Effector memory CD8-positive, alpha-beta T cell (primary cell): Measurements from ENCODE around the gene KRT81.

Source experiments
- ATAC-seq: fragments of 150-1000 bp; cut with Tn5 transposase; replicated peaks from 2 replicates; pipeline ENCODE4 v1.10.0; 2021; ENCODE audit warnings: mild to moderate bottlenecking, moderate library complexity
- DNase-seq, 3 experiments: peaks; one replicate each; pipeline ENCODE4 v3.0.0; 2021
- H3K27ac Mint-ChIP-seq, 2 donors: one replicate each; pipeline ENCODE4 v1.8.0; 2022; ENCODE audit warnings: mild to moderate bottlenecking in 2 of 2, mixed read lengths in 2 of 2, moderate library complexity in 2 of 2
- H3K27me3 Mint-ChIP-seq, 2 donors: one replicate each; pipeline ENCODE4 v1.8.0; 2022; ENCODE audit warnings: mixed read lengths in 2 of 2
- H3K36me3 Mint-ChIP-seq: one replicate; pipeline ENCODE4 v1.8.0; 2022; ENCODE audit warnings: mild to moderate bottlenecking, moderate library complexity, mixed read lengths; ENCODE audit not compliant: insufficient read depth
- H3K4me1 Mint-ChIP-seq, 2 donors: one replicate each; pipeline ENCODE4 v1.8.0; 2022; ENCODE audit warnings: low read depth in 2 of 2, mixed read lengths in 2 of 2
- H3K4me3 Mint-ChIP-seq, 2 donors: one replicate each; pipeline ENCODE4 v1.8.0; 2022; ENCODE audit warnings: mild to moderate bottlenecking in 2 of 2, mixed read lengths in 2 of 2, moderate library complexity in 2 of 2
- H3K9me3 Mint-ChIP-seq, 2 donors: one replicate each; pipeline ENCODE4 v1.8.0; 2022; ENCODE audit warnings: mixed read lengths in 2 of 2

Gene KRT81

DNA sequence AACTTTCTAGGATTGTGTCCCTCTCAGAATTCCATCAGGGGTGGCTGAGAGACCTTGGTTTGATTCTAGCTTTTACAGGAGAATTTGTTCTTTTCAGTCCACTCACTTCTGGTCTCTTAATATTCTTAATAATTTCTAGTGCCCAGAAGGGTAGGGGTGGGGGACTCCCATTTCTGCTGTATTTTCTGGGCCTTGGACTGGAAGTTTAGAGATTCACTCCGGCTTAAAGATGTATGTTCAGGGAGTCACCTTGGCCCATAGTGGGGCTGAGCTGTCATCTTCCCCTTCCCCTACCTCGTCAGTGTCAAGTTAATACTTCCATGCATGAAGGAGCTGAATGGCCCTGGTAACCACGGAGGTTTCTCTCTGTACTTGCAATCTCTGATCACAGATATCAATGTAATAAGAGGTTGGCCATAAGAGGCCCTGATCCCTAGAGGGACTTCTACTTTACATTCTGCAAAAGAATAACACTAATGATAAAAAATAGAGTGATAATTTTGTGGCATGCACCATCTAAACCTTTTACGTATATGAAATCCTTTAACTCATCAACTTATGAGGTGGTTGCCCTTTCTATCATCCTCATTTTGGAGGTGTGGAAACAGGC is 6.7 kb downstream of the KRT81 start:
- no peaks in the 10 kb centered on the region for H3K36me3 Mint-ChIP-seq
- ATAC-seq = no peak
- no peaks in the 10 kb centered on the region for H3K9me3 Mint-ChIP-seq
- H3K4me3 Mint-ChIP-seq = no peak overlapping the region
- peaks cover 14 to 43% of the 10 kb centered on the region in 2 donors for H3K27me3 Mint-ChIP-seq
- H3K27ac Mint-ChIP-seq = no peak overlapping the region
- no peak for DNase-seq
- H3K4me1 Mint-ChIP-seq = peaks cover 12 to 13% of the 10 kb centered on the region in 2 donors

DNA sequence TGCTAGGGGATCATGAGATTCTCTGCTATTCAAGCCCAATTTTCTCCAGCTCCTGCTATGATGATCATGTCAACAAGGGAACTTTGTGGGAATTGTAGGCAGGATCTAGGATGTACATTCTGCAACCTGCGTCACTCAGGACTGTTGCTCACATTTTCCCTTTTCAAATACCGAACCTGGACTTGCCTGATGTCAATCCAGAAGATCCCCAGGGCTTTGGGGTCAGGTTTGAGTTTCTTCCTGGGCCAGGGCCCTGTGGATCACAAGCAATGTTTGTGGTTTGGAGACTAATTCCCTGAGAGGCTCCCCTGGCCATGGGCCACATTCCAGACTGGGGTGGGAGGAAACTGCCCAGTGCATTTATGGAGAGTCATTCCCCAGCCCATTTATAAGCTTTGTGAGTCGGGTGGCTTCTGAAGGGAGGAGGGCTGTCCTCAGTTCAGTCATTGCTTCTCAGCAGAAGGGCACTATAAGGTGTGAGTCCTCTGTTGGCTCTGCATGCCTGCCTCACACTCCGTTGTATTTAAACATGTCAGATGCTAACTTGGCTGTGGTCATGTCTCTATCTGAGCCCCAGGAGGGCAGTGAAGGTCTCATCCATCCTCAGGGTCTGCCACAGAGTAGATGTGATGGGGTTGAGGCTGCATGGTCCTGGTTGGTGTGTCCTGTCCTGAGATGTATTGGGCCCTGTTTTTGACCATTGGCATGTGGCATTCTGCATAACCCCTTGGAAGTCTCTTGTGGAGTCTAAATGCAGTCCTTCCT is 10.4 kb downstream of the KRT81 start:
- no peaks in the 10 kb centered on the region for H3K36me3 Mint-ChIP-seq
- H3K4me1 Mint-ChIP-seq = peaks cover 8 to 9% of the 10 kb centered on the region in 2 donors
- no peak overlapping the region for H3K27ac Mint-ChIP-seq
- no peaks in the 10 kb centered on the region for H3K9me3 Mint-ChIP-seq
- H3K27me3 Mint-ChIP-seq = peaks cover 32 to 61% of the 10 kb centered on the region in 2 donors
- no peak overlapping the region for H3K4me3 Mint-ChIP-seq
- ATAC-seq = no peak
- no peak for DNase-seq

DNA sequence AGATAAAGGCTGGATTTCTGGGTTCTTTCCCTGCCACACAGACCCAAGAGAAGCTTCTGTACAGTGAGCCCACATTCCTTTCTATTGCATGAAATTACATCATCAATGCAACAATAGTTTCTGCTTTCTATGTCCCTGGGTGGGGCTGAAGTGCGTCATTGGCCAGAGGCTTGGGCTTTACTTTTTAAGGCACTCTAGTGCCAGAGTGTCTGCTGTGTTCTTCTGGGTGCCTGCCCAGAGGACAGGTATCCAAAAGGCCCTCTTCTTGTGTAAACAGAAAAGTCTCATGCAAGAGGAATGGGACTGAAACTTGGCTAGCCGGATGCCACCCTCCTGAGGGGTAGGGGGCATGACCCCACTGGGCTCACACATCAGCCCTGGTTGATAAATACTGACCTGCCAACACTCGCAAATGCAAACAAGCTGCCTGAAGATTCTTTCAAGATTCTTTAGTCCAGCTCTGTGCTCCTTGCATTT is 11.0 kb downstream of the KRT81 start:
- H3K27me3 Mint-ChIP-seq = peaks cover 32 to 61% of the 10 kb centered on the region in 2 donors
- H3K36me3 Mint-ChIP-seq = no peaks in the 10 kb centered on the region
- DNase-seq = no peak
- no peaks in the 10 kb centered on the region for H3K9me3 Mint-ChIP-seq
- ATAC-seq = no peak
- H3K4me1 Mint-ChIP-seq = peaks cover 8 to 9% of the 10 kb centered on the region in 2 donors
- H3K27ac Mint-ChIP-seq = no peak overlapping the region
- no peak overlapping the region for H3K4me3 Mint-ChIP-seq

DNA sequence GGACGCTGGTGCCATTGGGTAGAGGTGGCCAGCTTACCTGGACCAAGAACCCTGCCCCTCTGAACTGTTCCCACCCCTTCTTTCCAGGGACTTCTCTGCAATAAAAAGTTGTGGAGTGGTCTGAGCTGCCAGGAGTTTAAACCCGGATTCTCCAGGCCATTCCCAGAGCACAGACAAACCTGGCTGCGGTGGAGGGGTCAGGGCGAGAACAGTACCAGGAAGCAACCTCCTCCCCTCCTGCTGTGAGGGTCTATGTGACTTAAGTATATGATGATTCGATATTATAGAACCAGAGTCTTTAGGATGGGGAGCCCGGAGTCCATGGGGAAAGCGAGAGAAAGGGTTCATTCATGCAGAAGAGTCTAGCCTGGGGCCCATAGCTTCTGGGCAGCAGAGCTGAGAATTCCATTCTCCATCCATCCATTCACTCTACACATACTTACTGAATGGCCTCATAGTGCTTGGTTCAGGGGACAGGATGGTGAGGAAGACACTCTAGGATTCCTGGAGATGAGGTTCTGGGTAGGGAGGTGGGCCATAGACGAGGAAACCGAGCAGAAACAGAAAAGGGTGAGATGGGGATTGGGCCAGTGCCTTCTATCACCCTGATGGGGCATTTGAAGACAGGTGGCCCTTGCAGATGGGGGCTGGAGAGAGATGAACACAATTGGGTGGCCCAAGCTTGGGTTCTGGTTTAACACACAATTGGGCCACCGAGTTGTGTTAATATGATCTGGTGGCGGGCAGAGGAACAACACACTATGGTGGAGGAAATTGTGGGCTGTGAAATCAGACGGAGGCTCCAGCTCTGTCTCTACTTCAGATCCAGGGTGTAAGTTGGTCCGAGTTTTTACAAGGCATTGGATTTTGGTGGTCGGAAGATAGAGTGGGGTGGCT is 11.7 kb downstream of the KRT81 start:
- no peak for DNase-seq
- Mint-ChIP-seq H3K36me3 (no peaks in the 10 kb centered on the region), H3K27ac (no peak overlapping the region), H3K27me3 (peaks cover 36 to 67% of the 10 kb centered on the region in 2 donors), H3K4me3 (no peak overlapping the region), H3K4me1 (peaks cover 8 to 9% of the 10 kb centered on the region in 2 donors), H3K9me3 (no peaks in the 10 kb centered on the region)
- no peak for ATAC-seq

DNA sequence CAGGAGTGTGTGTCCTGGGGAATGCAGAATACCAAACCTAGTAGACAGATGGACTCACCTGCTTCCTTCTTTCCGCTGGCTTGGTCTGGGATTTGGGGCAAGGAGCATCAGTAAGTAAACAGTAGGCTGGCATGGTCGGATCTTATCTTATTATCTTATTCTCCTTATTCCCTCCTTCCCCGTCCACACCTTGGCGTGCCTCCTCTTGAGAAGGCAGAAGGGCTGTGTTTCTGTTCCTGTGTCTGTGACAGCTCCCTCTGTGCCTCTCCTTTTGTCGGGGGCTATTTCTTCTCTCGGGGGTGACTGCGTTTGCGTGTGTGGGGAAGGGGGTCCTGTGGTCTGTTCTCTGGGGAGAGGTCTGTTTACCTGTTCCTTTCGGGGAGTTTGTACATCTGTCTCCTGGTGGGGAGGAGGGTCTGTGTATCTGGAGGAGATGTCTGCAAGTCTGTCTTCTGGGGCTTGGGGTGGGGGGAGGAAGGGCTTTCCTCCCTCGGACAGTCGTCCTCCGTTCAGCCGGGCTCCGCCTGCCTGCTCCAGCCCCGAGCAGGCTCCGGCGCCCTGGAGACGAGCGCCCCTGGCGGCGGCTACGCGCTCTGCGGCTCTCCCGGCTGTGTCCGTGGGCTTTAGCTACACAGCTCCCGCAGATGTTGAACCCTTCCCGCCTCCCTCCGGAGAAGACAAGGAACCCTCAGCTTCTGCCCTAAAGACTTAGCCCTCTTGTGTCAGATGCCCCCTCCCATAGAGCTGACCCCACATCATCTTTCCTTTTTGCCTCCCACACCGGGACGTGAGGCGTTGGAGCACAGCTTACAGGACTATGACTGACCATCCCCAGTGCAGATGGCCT is 12.5 kb downstream of the KRT81 start:
- peak overlapping the region in 1 of 2 donors; percentile 15 for H3K4me3 Mint-ChIP-seq
- H3K27me3 Mint-ChIP-seq = peaks cover 45 to 75% of the 10 kb centered on the region in 2 donors
- peaks cover 8 to 9% of the 10 kb centered on the region in 2 donors for H3K4me1 Mint-ChIP-seq
- no peaks in the 10 kb centered on the region for H3K36me3 Mint-ChIP-seq
- no peak overlapping the region for H3K27ac Mint-ChIP-seq
- peak; percentile 55 to 68 (median 68) for DNase-seq
- H3K9me3 Mint-ChIP-seq = no peaks in the 10 kb centered on the region
- ATAC-seq = peak; percentile 93

DNA sequence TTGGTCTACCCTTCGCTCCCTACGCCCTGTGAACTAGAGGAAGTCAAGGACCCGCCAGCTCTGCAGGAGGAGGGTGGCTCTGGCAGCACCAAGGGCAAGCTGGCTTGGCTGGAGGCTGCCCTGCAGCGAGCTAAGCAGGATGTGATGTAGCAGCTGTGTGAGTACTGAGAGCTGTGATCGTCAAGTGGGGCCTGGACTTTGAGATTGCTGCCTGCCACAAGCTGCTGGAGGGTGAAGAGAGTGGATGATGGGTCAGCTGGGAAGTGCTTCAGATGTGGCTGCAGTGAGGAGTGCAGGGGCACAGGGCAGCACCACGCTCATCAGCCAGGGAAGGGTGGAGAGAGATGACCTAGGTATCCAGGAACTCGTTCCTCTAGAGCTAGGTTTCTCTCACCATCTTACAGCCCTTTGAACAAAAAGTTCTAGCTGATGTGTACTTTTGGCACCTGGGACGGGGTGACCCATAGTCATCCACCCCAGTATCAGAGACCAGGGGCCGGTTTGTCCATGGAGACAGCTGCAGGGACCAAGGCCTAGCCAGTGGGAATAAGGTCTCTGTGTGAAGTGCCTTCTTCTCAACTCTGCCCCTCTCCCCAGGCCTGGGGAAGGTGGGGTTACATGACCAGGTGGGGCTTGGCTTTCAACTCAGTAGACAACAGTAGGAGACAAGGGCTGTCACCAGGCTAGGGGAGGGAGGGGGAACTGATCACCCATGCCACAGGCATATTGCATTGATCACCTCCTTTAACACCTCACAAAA is 13.7 kb downstream of the KRT81 start:
- no peak overlapping the region for H3K27ac Mint-ChIP-seq
- no peak overlapping the region for H3K4me3 Mint-ChIP-seq
- DNase-seq (no peak), ATAC-seq (no peak)
- no peaks in the 10 kb centered on the region for H3K9me3 Mint-ChIP-seq
- H3K36me3 Mint-ChIP-seq = no peaks in the 10 kb centered on the region
- peaks cover 45 to 82% of the 10 kb centered on the region in 2 donors for H3K27me3 Mint-ChIP-seq
- peaks cover 8 to 9% of the 10 kb centered on the region in 2 donors for H3K4me1 Mint-ChIP-seq

DNA sequence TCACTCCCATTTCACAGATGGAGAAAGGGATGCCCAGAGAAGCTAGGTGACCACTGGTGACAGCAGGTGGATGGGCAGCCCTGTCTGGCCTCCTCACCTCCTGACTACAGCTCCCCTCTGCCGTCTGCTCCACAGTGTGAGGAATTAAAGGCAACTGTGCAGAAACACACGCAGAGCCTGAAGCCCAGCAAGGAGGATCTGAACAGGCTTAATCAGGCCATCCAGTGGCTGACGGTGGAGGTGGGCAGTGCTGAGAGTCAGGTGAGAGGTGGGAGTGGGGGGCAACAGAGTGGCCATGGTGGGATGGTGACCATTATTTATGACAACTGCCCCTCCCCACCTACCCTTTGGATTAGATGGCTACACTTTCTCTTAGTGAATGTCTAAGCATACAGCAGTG is 15.6 kb downstream of the KRT81 start:
- H3K4me1 Mint-ChIP-seq = peaks cover 8 to 9% of the 10 kb centered on the region in 2 donors
- no peak overlapping the region for H3K27ac Mint-ChIP-seq
- no peaks in the 10 kb centered on the region for H3K36me3 Mint-ChIP-seq
- peaks cover 52 to 86% of the 10 kb centered on the region in 2 donors for H3K27me3 Mint-ChIP-seq
- H3K4me3 Mint-ChIP-seq = no peak overlapping the region
- no peak for ATAC-seq
- no peak for DNase-seq
- no peaks in the 10 kb centered on the region for H3K9me3 Mint-ChIP-seq

DNA sequence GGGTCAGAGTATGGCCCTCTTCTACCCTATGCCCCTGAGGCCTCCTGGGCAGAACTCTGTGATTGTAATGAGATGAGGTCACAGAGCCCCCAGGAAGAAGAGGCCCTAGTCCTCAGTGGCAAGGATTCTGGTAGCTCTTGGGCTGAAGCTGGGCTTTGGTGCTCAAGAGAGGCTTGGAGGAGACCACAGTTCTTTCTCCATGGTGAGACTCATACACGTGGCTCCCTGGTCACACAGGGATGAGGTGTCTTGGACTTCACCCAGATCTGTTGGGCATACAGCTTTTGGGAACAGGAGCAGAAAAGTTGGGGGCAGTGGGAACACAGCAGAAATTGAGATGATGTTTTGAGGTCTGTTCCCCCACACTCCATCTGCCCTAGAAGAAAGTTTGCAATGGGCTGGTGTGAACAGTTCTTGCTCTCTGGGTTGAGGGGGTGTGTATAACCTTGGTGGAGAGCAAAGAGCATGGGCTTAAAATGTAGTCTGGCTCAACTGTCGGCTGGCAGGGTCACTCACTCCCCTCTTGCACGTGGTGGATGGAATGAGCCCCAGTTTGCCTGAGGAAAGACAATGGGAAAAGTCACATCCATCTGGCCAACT is 16.7 kb downstream of the KRT81 start, which contains the start of gene KRT86:
KRT86 (plus strand) TSS at position 125 of the 600 bp plus-strand sequence. CDS start 27,272 bp downstream, outside the sequence.
- ATAC-seq = no peak
- peaks cover 51 to 86% of the 10 kb centered on the region in 2 donors for H3K27me3 Mint-ChIP-seq

DNA sequence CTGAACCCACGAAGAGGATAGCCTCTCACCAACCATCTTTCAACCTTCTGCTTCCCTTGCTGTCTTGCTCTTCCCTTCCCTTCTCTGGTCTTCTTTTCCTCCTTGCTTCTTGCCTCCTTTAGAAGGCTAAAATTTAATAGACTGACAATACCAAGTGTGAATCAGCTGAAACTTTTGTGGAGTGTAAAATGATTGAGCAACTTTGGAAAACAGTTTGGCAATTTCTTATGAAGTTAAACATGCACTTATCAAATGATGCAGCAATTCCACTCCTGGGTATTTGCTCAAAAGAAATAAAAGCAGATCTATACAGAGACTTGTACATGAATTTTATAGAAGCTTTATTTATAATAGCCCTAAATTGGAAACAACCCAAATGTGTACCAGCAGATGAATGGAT is 20.2 kb downstream of the KRT81 start:
- Mint-ChIP-seq H3K4me1 (no peaks in the 10 kb centered on the region), H3K27ac (no peak overlapping the region), H3K27me3 (peaks cover 39 to 77% of the 10 kb centered on the region in 2 donors), H3K36me3 (no peaks in the 10 kb centered on the region), H3K4me3 (no peak overlapping the region), H3K9me3 (no peaks in the 10 kb centered on the region)
- ATAC-seq (no peak), DNase-seq (no peak)

More for the DNA sequence above, 16.7 kb downstream of the KRT81 start, which contains the start of gene KRT86:
- Mint-ChIP-seq H3K4me3 (no peak within 1 kb of the TSS), H3K36me3 (no peaks in the 10 kb centered on the region), H3K4me1 (peaks cover 8 to 9% of the 10 kb centered on the region in 2 donors), H3K27ac (no peak within 1 kb of the TSS), H3K9me3 (no peaks in the 10 kb centered on the region)
- no peak for DNase-seq

DNA sequence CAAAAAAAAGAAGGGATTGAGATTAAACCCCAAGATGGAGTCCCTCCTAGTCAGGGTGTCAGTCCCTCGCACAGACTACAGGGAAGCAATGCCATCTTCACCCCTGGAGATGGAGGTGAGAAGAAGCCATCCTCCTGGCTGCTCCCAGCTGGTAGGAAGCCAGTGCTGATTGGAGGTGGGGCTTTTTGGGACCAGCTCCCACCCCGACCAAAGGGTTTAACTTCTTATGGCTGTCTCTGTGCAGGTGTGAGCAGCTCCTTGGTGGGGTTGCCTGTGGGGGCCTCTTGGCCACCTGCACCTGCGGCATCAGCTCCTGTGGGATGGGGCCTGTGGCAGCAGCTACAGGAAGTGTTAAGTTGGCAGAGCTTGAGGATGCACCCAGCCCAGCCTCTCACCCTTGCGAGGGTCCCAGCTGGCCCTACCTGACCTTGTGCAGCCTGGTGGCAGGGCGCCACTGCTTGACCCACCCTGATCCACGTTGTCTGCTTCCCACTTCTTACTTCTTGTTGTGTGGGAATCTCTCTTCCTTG is 20.7 kb downstream of the KRT81 start:
- H3K4me1 Mint-ChIP-seq = no peaks in the 10 kb centered on the region
- H3K4me3 Mint-ChIP-seq = no peak overlapping the region
- no peak for DNase-seq

DNA sequence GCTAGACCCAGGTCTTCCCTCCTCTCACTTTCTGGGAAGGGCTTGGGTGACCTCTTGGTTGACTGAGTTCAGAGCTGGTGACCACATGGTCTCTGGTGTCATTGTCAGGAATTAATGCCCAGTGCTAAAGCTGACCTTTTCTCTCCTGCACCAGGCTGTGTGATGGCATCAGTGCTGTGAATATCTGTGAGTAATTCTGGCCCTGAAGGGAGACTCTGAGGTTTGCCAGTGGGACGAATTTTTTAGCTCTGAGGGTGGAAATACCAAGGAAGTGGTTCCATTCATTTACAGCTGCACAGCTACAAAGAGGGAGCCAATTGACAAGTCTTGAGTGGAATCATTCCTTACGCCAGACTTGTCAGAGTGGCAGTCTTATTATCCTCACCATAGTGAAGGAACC is 23.1 kb downstream of the KRT81 start:
- DNase-seq = no peak
- ATAC-seq = no peak
- Mint-ChIP-seq H3K4me3 (no peak overlapping the region), H3K36me3 (no peaks in the 10 kb centered on the region), H3K27me3 (peaks cover 23 to 47% of the 10 kb centered on the region in 2 donors), H3K4me1 (no peaks in the 10 kb centered on the region), H3K9me3 (no peaks in the 10 kb centered on the region), H3K27ac (no peak overlapping the region)

More for the DNA sequence above, 20.7 kb downstream of the KRT81 start:
- Mint-ChIP-seq H3K9me3 (no peaks in the 10 kb centered on the region), H3K27me3 (peaks cover 39 to 71% of the 10 kb centered on the region in 2 donors), H3K36me3 (no peaks in the 10 kb centered on the region), H3K27ac (no peak overlapping the region)
- ATAC-seq = no peak
